Smooth muscle cell (in vitro differentiated cells): ENCODE data around the gene ZFX. TPM values are rescaled to one million over a fixed set of nuclear protein-coding genes. Genes with fewer than 3 reads are reported as not detected.

Experiments used
- DNase-seq: peaks from one replicate; lab custom pipeline; 2025; ENCODE audit not compliant: unreplicated experiment; lab: John Stamatoyannopoulos, UW
- H2AFZ ChIP-seq: fragments of 200-600 bp; sonication (generic); 2 replicates; pipeline ENCODE4 v1.6.0; 2016; ENCODE audit warnings: antibody characterized with exemption, low read depth, mild to moderate bottlenecking
- H3F3A ChIP-seq: fragments of 200-600 bp; sonication (generic); 2 replicates; pipeline ENCODE4 v1.6.0; 2017; ENCODE audit warnings: antibody characterized with exemption, low read depth
- H3K27ac ChIP-seq: fragments of 200-600 bp; sonication (generic); 2 replicates; pipeline ENCODE4 v1.5.1; 2016; ENCODE audit warnings: low read depth, mild to moderate bottlenecking
- H3K27me3 ChIP-seq: fragments of 200-600 bp; sonication (generic); 2 replicates; pipeline ENCODE4 v1.6.1; 2016; ENCODE audit warnings: low read depth, mild to moderate bottlenecking
- H3K36me3 ChIP-seq: fragments of 200-600 bp; sonication (generic); 2 replicates; pipeline ENCODE4 v1.5.1; 2016; ENCODE audit warnings: low read depth
- H3K4me1 ChIP-seq: fragments of 200-600 bp; sonication (generic); 2 replicates; pipeline ENCODE4 v1.5.1; 2016; ENCODE audit warnings: low read depth
- H3K4me2 ChIP-seq: fragments of 200-600 bp; sonication (generic); 2 replicates; pipeline ENCODE4 v1.6.0; 2016; ENCODE audit warnings: mild to moderate bottlenecking
- H3K4me3 ChIP-seq: fragments of 200-600 bp; sonication (generic); 2 replicates; pipeline ENCODE4 v1.5.1; 2016; ENCODE audit warnings: mild to moderate bottlenecking
- H3K79me2 ChIP-seq: fragments of 200-600 bp; sonication (generic); 2 replicates; pipeline ENCODE4 v1.6.0; 2016; ENCODE audit warnings: low read depth, mild to moderate bottlenecking
- H3K9ac ChIP-seq: fragments of 200-600 bp; sonication (generic); 2 replicates; pipeline ENCODE4 v1.6.0; 2016; ENCODE audit warnings: low read depth
- H3K9me3 ChIP-seq: fragments of 200-600 bp; sonication (generic); replicated peaks from 2 replicates; pipeline ENCODE4 v1.5.1; 2016; ENCODE audit warnings: low read depth
- H4K20me1 ChIP-seq: fragments of 200-600 bp; sonication (generic); 2 replicates; pipeline ENCODE4 v1.6.0; 2016; ENCODE audit warnings: low read depth
- WGBS: methylation state at CpG from one replicate; pipeline ENCODE4 v1.1.7; 2016; ENCODE audit warnings: low lambda C conversion rate; 5-methylcytosine and 5-hydroxymethylcytosine counted together
- polyA plus RNA-seq: library from polyadenylated mRNA; unstranded; fragments of >200 nt; fragmentation: Nextera tagmentation; extraction: Ambion mirVana; gene quantifications from 2 replicates; pipeline ENCODE4 v1.2.1, GENCODE V29; 2016
- total RNA-seq: library from RNA; depleted of rRNA; stranded (reverse); fragments of >200 nt; gene quantifications from 2 replicates; pipeline ENCODE4 v1.2.3, GENCODE V29; 2014
- TF ChIP-seq, protein P1 (sequence below): fragments of 200-600 bp; sonication (generic); IDR thresholded peaks from 2 replicates; pipeline ENCODE4 v1.5.1; 2017; ENCODE audit warnings: borderline replicate concordance, mild to moderate bottlenecking, antibody characterized with exemption; ENCODE audit not compliant: insufficient read depth, poor library complexity, severe bottlenecking

The ZFX gene
- total and polyA plus RNA-seq, 2 experiments from 2014 or later: 17.1 to 52.9 TPM

DNA sequence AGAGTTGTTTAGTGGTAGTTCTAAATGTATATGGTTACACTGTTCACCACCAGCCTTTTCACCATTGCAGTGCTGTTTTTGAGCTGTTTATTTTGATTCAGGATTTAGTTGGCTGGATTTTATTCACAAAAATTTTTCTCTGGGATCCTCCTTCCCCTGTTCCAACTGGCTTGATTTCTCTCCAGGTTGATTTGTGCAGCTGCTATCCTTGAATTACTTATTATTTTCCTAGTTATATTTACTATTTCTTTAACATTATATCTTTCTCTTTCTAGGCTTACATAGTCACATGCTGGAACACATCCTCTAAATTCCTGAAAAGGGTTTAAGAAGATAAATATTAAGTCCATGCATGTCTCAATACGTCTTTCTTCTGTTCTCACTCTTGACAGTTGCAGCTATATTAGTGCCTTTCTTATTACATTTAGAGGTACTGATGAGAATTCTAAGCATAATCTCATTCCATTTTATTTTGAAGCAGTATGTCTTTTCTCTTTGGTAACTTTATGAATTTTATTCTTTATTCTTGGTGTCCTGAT is 82.2 kb downstream of the ZFX start:
- Histone ChIP-seq H3K79me2 (no peaks in the 10 kb centered on the region), H3K27ac (peak overlapping the region; percentile 57), H3F3A (peaks cover 11% of the 10 kb centered on the region), H2AFZ (no peak overlapping the region), H3K4me2 (peak overlapping the region; percentile 80), H3K4me3 (peak overlapping the region; percentile 8), H3K27me3 (no peaks in the 10 kb centered on the region), H3K9ac (no peak overlapping the region), H4K20me1 (no peaks in the 10 kb centered on the region), H3K4me1 (no peaks in the 10 kb centered on the region), H3K36me3 (no peaks in the 10 kb centered on the region), H3K9me3 (no peaks in the 10 kb centered on the region)
- WGBS: 6% methylated on average over 1 of the region's 1 CpG
- no peak for DNase-seq
- TF ChIP-seq, protein P1, sequence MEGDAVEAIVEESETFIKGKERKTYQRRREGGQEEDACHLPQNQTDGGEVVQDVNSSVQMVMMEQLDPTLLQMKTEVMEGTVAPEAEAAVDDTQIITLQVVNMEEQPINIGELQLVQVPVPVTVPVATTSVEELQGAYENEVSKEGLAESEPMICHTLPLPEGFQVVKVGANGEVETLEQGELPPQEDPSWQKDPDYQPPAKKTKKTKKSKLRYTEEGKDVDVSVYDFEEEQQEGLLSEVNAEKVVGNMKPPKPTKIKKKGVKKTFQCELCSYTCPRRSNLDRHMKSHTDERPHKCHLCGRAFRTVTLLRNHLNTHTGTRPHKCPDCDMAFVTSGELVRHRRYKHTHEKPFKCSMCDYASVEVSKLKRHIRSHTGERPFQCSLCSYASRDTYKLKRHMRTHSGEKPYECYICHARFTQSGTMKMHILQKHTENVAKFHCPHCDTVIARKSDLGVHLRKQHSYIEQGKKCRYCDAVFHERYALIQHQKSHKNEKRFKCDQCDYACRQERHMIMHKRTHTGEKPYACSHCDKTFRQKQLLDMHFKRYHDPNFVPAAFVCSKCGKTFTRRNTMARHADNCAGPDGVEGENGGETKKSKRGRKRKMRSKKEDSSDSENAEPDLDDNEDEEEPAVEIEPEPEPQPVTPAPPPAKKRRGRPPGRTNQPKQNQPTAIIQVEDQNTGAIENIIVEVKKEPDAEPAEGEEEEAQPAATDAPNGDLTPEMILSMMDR: no peak

DNA sequence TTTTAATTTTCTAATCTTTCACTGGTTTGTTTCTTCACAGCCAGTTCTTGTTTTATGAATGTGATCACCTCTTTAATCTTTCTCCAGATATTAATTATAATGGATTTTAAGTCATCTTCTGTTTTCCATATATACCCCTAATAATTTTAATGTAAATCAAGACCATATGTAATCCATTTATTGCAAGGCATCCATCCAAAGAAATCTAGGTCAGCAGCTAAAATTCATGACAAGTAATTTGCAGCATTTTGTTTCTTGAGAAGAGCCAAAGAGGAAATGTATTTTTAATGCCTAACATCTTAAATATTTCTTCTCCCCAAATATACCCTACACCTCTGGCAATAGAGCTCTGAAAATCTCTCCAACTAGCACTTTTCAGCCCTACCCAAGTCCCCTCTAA is 83.3 kb downstream of the ZFX start:
- Histone ChIP-seq H3K79me2 (no peaks in the 10 kb centered on the region), H3K27me3 (no peaks in the 10 kb centered on the region), H3K9ac (no peak overlapping the region), H4K20me1 (no peaks in the 10 kb centered on the region), H3K4me1 (no peaks in the 10 kb centered on the region), H2AFZ (no peak overlapping the region), H3K27ac (no peak overlapping the region), H3K4me2 (no peak overlapping the region), H3K9me3 (no peaks in the 10 kb centered on the region), H3F3A (peaks cover 11% of the 10 kb centered on the region), H3K4me3 (no peak overlapping the region), H3K36me3 (no peaks in the 10 kb centered on the region)
- TF ChIP-seq, protein P1: no peak
- DNase-seq: no peak

DNA sequence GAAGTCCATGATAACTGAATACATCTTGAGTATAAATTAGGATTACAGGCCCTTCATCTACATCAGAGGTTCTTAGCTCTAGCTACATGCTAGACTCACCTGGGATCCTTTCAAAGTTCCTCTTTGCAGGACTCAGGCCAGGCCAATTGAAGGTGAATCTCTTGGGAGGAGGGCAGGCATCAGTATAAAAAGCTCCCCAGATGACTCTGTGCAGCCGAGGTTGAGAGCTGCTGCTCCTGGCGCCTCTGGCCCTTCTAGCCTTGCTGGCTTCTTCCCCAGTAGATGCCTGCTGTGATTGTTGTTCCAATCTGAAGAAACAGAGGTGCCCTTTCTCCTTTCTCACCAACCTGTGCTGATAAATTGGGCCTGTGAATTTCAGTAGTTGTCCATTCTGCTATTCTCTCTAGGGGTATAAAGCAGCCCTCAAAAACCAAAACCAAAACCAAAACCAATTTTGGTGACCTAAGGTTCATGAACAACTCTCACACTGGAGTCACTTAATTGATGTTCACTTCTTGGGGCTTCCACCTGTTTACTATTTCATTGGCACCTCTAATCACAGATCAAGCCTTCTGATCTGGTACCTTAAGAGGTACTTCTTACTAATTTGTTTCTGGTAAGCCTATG is 85.7 kb downstream of the ZFX start:
- Histone ChIP-seq H3K4me3 (no peak overlapping the region), H3K79me2 (no peaks in the 10 kb centered on the region), H3K4me1 (no peaks in the 10 kb centered on the region), H3K36me3 (no peaks in the 10 kb centered on the region), H2AFZ (no peak overlapping the region), H3K4me2 (no peak overlapping the region), H3K9ac (no peak overlapping the region), H3F3A (peaks cover 5% of the 10 kb centered on the region), H3K9me3 (no peaks in the 10 kb centered on the region), H3K27me3 (no peaks in the 10 kb centered on the region), H3K27ac (no peak overlapping the region), H4K20me1 (no peaks in the 10 kb centered on the region)
- TF ChIP-seq, protein P1: no peak
- DNase-seq: no peak
- 94% methylated on average over 2 of the region's 2 CpGs for WGBS
